Activated naive CD4-positive, alpha-beta T cell treated with Interleukin-2 at 50 U/mL for 16 hours (primary cell): Measurements from ENCODE around the gene STXBP5L.
A peak's percentile ranks its signal among the peaks of the same experiment; 100 is the strongest.
"Not testable (repeated sequence)": the region's sequence is repeated elsewhere in the genome, so short reads cannot be mapped to it uniquely, and the experiment has no call there.

Source experiments
- DNase-seq: peaks from one replicate; pipeline ENCODE4 v3.0.0-alpha.2; 2020

STXBP5L gene

DNA sequence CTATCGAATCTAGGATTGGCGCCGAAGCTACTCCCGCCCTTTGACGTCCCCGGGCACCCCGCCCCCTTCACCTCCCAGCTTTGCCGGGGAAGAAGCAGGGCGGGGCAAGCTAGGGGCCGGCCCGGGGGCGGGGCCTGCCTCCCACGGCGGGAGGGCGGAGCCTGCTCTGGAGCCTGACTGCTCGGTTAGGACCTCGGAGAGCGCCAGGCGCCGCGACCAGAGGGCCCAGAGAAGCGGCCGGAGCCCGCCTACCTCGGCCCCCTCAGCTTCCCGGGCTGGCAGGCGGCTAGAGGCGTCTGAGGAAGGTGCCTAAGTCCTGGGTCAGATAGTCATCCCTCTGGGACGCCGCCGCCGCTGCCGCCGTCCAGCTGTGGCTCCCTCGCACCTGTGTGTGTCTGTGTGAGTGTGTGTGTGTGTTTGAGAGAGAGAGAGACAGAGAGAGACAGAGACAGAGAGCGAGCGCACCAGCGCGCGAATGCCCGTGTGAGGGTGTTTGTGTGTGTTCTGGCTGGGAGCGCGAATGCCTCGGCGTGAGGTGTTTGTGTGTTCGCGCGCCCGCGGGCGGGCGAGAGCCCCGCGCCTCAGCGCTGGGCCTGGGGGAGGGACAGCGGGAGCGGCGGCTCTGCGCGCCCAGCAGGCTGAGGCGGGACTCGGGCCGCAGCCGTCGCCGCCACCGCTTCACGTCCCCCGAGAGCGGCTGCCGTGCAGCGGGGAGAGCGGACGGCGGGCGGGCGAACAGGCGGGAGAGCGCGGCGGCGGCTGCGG is at the start of gene STXBP5L:
STXBP5L (plus strand) TSS at position 176 of the 765 bp plus-strand sequence. CDS start 1,374 bp downstream, outside the sequence.
- DNase-seq = peak; percentile 41

- no peak for DNase-seq
Observed at GRCh38 chr3:120858521-120858920, 49.5 kb upstream of the STXBP5L start.

GRCh38 chr3:120864541-120864940 is 43.5 kb upstream of the STXBP5L start:
- no peak for DNase-seq

DNA sequence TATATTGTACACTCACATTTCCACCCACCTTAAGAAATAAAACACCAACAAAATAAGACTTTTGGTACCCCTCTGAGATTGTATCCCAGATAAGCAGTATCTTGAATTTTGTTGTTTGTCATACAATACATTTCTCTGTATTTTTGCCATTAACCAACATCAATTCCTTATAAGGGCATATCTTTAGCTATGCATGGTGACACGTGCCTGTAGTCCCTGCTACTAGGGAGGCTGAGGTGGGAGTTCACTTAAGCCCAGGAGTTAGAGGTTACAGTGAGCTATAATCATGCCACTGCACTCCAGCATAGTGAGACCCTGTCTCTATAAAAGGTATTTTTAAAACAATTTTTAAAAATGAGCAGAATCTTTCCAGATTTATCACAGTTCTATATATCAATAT is 32.5 kb upstream of the STXBP5L start:
- no peak for DNase-seq

DNA sequence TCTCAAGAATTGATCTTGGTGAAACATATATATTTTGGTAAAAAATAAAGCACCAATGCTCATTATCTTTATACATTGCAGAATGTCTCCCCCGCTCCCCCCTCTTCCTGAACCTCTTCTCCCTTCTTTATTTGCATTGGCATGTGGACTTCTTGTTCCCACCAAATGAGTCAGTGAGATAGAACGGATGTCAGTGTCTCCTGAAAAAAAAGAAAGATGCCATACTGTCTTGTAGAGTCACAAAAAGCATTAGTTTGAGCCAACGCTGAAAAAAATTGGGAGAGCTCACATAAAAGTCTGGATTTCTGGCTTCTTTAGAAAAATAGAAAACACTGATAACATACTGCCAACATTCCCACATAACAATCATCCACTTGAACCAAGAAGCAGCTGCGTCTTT is 32.0 kb upstream of the STXBP5L start:
- no peak for DNase-seq

DNA sequence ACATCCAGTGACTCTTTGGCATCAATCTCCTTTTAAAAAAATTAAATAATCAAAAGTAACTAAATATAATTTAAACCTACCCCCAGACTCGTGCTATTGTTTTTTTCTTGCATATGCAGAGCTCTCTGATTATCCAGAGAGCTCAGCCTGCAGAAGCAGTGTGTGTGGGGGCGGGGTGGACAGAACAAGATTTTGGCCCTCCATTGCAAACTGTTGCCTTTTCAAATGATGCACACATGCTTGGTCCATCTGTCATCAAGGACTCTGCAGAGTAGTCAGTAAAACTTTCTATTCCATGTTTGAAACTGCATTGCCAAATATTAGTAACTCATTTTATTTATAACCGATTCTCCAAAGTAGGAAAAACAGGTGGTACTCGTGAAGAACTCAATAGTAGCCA is 28.6 kb upstream of the STXBP5L start:
- no peak for DNase-seq

DNA sequence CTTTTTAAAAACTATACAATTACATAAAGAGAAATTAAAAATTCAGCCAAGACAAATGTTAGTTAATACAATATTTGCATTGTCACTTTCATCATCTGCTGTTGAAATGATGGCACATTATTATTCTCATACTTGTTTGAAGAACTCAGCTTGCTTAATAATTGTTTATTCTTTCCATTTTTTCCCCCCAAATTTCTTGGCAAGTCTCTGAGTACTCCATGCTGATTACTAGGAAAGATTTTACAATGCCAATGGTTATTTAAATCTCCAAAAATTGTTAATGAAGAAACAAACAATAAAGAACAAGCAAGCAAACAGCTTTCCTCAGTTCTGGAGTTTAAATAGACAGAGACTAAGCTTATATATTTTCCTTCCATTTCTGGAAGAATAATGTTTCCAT is 15.1 kb upstream of the STXBP5L start:
- no peak for DNase-seq

GRCh38 chr3:120894316-120895057 is 13.5 kb upstream of the STXBP5L start:
- DNase-seq = no peak

DNA sequence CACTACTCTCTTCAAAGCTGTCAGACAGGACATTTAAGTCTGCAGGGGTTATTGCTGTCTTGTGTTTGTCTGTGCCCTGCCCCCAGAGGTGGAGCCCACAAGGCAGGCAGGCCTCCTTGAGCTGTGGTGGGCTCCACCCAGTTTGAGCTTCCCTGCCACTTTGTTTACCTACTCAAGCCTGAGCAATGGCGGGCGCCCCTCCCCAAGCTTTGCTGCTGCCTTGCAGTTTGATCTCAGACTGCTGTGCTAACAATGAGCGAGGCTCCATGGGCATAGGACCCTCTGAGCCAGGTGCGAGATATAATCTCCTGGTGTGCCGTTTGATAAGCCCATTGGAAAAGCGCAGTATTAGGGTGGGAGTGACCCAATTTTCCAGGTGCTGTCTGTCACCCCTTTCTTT is 6.3 kb upstream of the STXBP5L start:
- DNase-seq = not testable (repeated sequence)

GRCh38 chr3:120903221-120903620 is 4.8 kb upstream of the STXBP5L start:
- DNase-seq = no peak

DNA sequence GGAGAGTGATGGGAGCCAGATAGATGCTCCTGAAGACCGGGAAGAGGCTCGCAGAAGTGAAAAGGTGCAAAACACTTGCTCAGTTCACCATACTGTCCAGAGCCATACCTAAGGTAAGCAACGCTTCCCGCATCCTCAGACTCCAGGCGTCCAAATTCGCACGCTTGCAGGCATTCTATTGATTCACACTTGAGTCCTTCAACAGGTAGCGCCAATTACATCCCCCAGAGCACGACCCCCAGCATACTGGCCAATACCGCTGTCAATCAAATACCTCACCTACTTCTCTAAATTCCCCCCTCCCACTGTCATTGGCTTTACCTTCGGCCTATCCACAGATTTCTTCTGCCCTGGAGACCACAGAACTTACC is 361 bp upstream of the STXBP5L start:
- no peak for DNase-seq

- no peak for DNase-seq
Observed at GRCh38 chr3:120908795-120909601, 993 bp downstream of the STXBP5L start.

DNA sequence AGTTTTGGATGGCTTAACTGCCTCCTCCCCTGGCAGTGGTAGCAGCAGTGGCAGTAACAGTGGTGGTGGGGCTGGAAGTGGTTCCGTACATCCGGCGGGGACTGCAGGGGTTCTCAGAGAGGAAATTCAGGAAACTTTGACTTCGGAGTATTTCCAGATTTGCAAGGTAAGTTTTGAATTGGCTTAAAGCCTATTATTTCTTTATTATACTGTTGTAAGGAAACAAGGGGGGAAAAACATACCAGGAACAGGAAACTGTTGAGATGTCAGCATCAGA is 1.5 kb downstream of the STXBP5L start:
- no peak for DNase-seq

DNA sequence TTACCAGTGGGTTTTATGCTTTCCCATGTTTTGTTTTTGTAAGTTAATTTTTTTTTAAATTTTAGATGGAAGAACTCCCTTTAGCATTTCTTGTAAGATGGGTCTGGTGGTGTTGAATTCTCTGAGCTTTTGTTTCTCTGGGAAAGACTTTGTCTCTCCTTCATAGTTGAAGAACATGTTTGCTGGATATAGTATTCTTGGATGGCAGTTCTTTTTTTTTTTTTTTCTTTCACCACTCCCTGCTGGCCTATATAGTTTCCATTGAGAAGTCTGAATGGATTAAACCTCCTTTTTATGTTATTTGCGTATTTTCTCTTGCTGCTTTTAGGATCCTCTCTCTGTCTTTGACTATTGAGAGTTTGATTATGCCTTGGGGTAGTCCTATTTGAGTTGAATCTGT is 18.1 kb downstream of the STXBP5L start:
- DNase-seq = no peak

DNA sequence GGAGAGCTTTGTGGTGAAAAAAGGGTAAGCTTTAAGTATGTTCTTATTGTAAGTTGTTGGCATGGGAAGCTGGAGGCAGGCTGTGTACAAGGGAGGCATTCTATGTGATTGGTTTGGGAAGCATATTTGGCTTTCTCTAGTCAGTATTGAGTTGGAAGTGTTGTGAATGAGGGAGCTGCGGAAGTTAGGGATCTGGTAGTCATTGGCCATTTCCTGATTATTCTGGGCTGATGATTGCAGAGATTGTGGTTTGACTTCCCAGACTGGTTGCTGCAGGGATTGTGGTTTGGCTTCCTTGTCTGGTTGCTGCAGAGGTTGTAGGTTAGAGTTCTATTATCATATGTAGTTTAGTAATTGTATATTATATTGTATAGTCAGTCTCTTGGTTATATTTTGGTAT is 21.0 kb downstream of the STXBP5L start:
- no peak for DNase-seq

DNA sequence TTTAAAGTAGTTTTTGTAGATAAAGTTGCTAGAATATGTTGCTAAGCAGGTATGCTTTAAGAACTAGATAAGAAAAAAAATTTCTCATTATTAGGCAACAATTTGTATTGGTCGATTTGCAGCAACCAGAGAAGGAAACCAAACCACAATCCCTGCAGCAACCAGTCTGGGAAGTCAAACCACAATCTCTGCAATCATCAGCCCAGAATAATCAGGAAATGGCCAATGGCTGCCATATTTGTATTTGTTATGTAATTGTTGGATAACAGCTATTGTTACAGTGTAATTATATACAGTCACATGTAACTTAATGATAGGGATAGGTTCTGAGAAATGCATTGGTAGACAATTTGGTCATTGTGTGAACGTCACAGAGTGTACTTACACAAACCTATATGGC is 23.6 kb downstream of the STXBP5L start:
- no peak for DNase-seq

DNA sequence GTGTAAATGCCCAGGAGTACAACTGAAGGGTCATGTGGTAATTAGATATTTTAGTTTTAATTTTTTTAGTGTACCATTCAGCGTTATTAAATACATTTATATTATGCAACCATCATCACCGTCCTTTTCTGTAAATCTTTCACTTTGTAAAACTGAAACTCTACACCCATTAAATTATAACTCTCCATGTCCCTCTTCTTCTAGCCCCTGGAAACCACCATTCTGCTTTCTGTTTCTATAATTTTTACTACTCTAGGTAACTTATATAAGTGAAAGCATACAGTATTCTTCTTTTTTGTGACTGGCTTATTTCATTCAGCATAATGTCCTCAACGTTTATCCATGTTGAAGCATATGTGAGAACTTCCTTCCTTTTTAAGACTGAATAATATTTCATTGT is 48.1 kb downstream of the STXBP5L start:
- DNase-seq = no peak

GRCh38 chr3:120982608-120983320 is 74.8 kb downstream of the STXBP5L start:
- no peak for DNase-seq

- no peak for DNase-seq
Observed at GRCh38 chr3:120983321-120983665, 75.3 kb downstream of the STXBP5L start.

- DNase-seq = no peak
Observed at GRCh38 chr3:120983841-120984240, 75.8 kb downstream of the STXBP5L start.

DNA sequence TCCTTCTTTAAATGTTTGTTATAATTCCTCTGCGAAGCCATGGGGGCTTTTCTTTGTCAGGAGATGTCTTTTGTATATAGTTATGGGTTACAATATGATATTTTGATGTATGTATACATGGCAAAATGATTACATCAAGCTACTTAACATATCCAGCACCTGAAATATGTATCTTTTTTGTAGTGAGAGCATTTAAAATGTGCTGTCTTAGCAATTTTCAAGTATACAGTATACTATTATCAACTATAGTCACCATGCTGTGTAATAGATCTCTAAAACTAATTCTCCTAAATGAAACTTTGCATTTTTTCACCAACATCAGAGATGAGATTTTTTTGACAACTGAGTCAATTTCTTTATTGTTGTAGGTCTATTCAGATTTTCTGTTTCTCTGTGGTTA is 77.2 kb downstream of the STXBP5L start:
- DNase-seq = no peak

DNA sequence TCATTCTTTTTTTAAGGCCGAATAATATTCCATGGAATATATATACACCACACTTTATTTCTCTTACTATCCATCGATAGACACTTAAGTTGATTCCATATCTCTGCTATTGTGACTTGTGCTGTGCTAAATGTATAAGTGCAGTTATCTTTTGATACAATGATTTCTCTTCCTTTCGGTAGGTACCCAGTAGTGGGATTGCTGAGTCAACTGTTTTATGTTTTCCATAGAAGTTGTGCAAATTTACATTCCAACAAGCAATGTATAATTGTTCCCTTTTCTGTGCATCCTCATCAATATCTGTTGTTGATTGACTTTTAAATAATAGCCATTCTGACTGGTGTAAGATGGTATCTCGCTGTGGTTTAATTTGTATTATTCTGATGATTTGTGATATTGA is 81.0 kb downstream of the STXBP5L start:
- DNase-seq = no peak

DNA sequence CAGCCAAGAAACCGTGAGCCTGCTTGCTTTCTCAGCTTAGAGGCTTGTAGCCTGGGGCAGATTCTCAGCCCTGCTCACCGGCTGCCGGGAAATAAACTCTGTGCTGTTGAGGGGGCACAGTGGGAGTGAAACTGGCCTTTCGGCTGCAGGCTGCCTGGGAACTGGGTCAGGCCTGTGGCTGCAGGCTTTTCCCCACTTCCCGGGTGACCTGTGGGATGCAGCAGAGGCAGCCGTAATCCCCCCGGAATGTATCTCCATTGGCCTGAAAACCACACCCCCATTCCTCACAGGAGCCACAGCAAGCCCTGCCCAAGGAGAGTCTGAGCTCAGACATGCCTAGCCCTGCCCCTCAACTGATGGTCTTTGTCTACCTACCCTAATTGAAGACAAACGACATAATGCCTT is 110.9 kb downstream of the STXBP5L start:
- no peak for DNase-seq
